NCI-H1417 treated with DMSO at 0.1 percent for 48 hours (cell line): Measurements from ENCODE around the gene SELENOF.
"Not testable (repeated sequence)": the region's sequence is repeated elsewhere in the genome, so short reads cannot be mapped to it uniquely, and the experiment has no call there.

Experiments
- DNase-seq: peaks from one replicate; lab custom pipeline; 2025; lab: John Stamatoyannopoulos, UW

The SELENOF gene

DNA sequence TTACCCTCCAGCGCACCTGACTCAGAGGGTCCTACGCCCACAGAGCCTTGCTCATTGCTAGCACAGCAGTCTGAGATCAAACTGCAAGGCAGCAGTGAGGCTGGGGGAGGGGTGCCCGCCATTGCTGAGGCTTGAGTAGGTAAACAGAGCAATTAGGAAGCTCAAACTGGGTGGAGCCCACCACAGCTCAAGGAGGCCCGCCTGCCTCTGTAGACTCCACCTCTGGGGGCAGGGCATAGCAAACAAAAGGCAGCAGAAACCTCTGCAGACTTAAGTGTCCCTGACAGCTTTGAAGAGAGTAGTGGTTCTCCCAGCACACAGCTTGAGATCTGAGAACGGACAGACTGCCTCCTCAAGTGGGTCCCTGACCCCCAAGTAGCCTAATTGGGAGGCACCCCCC lies 99.8 kb downstream of the SELENOF start:
- not testable (repeated sequence) for DNase-seq
